G401.6 (cell line): Measurements from ENCODE around the gene ARHGAP29.

ENCODE experiments used
- FAIRE-seq: peaks from 2 replicates; lab custom pipeline; 2012; peaks lifted over from hg19 to GRCh38; lab: Jason Lieb, UNC

ARHGAP29 gene

DNA sequence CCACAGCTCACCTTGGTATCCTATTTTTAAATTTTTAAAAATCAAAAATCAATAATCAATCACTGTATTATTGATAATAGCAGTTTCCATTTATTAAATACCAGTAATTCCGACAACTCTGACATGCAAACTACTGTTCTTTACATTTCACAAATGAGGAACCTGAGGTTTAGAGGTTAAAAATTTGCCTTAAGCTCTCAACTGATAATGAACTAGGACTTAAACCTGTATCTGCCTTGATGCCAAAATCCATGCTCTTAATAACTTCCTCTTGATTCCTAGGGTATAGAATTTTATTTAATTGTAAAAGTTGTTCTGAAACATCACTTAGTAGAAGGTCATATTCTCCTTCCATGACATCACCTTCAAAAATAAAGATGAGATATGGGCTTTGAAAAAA lies 5.6 kb downstream of the ARHGAP29 start:
- no peak for FAIRE-seq

DNA sequence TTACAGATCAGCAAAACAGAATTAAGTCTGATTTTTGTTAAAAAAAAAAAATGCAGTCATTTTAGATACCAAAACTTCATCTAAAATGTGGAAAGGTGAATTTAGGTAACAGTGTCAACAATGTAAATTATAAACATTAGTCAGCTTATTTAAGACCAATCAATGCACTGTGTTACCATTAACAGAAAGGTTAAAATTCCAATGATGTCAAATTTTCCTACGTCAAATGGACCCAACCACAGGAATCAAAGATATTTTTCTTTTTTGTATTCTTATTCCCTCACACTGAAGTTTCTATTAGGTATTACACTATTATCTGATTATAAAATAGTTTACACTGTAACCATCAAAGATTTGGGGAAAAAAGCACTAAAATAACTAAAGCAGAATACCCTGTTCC lies 6.5 kb downstream of the ARHGAP29 start:
- FAIRE-seq = no peak

DNA sequence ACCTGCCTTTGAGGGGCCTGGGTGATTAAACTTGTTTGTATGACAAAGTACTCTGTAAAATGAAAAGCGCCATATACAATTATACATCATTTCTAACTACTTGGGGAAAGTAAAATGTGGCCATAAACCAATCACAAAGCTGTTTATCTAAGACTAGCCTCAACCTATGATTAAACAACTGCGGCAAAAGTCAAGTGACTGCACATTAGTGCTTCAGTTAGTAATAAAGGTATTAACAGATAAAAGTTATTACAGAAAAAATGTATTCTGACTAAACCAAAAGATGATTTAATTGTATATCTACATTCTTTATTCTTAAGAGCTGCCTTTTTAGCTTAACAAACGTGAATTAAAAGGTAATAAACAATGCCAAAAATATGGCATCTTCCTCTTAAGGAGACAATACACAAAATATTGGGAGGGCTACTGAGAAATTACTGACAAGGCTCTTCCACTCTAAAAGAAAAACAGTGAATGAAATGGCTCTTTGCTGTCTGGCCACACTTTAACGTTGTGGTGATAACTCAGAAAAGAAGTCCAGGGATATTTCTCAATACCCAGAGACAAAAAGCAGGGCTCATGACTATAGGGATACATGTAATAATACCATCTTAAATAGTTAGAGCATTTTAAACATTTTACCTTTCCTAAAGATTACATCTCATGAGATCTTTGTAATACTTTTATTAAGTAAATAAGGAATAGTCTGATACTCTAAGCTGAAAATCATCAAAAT lies 8.6 kb downstream of the ARHGAP29 start:
- FAIRE-seq = peak; percentile 34

DNA sequence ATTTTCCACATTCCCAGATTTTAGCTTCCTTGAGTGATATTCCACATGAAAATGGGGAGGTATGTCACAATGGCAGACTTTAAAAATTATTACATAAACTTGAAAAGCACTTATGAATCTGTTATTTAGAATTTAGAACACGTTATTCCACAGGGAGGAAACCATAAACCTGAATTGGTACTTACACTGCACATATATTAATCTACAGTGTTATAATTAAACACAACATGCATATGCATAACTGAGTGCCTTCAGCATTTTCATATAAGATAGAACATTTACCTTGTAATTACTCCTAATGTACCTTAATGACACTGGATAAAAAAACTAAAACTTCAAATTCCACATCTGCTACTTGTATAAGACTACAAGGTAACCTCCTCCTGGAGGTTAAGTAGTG lies 9.8 kb downstream of the ARHGAP29 start:
- no peak for FAIRE-seq

DNA sequence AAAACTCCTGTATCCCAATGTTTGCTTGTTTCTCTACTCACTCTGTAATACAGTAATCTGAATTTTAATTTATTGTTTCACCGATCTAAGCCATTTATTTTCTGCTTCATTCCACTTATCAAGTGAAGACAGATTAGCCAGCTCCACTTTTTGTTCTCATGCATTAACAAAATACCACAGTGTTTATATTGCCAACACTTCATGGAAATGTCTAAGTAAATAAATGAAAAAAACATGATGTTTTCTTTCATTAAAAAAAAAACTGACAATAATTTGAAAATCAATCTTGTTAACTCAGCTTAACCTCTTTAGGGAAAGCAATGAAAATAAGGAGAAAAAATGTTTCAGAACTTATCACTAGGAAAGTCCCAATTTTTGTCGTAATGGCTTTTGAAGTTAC lies 11.5 kb downstream of the ARHGAP29 start:
- no peak for FAIRE-seq

DNA sequence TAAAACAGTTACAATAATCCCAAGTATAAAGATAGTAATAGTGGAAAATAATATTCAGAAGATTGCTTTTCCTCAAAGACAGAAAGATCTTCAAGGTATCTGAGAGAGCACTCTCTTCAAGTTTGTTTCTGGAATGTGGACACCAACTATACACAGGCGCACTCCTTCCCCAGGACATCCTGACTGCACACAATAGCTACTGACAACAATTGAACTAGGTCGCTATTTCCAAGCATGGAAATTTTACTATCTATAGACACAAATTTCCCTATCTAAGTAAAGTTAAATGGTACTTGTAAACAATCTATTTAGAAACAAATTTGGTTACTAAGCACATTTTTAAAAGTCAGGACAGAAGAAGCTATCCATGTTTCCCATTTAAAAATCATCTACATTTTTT lies 19.1 kb downstream of the ARHGAP29 start:
- peak; percentile 44 for FAIRE-seq

DNA sequence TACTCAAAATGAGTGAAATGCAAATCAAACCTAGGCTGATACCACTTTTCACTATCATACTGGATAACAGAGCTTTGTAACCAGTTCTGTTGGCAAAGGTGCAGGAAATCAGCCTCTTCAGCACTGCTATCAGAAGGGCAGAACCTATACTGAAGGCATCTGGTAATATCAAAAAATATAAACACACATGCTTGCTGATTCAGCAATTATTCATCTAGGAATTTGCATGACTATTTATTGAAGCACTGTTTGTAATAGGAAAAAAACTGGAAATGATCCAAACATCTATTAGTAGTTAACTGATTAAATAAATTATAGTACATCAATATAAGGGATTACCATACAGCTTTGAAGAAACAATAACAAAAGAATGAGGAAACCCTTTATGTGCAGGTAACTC lies 21.4 kb downstream of the ARHGAP29 start:
- no peak for FAIRE-seq

DNA sequence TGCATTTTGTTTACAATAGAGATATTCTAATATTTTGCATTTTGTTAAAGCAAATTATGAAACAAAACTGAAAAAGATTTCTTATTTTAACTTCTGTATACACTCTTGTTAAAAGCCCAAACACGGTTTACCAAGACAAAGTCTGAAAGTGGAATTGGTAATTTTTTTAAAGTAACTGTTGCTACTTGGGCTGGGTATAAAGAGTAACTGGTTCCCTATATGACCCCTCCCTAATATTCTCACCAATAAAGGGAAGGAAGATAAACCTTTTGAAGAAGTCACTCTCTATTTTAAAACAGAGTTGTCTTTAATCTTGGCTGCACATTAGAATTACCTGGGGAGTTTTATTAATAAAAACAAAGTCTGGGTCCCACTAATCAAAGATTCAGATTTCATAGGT lies 27.4 kb downstream of the ARHGAP29 start:
- FAIRE-seq = no peak

DNA sequence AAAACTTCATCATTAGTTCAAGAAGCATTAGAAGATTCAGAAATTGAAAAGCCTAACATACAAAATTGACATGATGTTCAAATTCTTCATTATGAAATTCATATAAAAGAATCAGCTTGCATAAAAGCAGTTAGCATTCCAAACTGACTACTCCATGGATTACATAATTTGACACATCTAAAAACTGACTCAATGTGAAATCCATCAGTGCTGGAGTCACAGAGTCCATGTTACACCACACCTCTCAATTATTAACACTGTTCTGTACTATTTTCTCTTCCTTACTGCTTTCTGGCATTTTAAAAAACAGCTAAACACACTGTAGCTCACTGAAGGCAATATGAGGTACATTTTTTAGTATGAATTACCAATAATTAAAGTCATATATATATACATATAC lies 28.0 kb downstream of the ARHGAP29 start:
- FAIRE-seq = no peak

DNA sequence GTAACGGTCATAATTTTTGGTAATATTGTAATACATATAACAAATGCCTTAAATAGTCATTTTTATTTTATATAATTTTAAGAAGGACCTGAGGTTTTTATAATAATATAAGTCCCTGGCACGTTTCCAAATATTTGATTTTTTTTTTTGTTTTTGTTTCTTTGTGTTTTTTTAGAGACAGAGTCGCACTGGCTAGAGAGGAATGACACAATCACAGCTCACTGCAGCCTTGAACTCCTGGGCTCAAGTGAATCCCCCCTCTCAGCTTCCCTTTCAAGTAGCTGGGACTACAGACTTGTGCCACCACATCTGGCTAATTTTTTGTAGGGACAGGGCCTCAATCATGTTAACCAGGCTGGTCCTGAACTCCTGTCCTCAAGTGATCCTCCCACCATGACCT lies 29.7 kb downstream of the ARHGAP29 start:
- no peak for FAIRE-seq

- no peak for FAIRE-seq
Measured at GRCh38 chr1:94205639-94206038, 31.7 kb downstream of the ARHGAP29 start.

DNA sequence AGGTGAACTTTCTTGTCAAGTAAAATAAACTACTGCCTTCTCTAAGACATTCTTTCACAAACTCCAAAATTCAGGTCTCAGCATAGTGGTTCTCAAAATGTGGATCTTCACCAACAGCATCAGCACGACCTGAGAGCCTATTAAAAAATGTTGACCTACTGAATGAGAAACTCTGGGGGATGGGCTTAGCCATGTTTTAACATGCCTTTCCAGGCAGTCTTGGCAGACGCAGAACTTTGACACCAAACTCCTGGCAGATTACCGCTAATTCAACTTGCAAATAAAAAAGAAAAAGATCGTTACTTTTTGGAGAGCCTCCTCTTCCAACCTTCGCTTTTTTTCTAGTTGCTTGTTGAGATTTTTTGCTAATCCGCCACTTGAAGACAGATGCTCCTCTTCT lies 35.1 kb downstream of the ARHGAP29 start:
- no peak for FAIRE-seq

- FAIRE-seq = no peak
Measured at GRCh38 chr1:94199398-94199797, 38.0 kb downstream of the ARHGAP29 start.

- no peak for FAIRE-seq
Measured at GRCh38 chr1:94194079-94194865, 43.1 kb downstream of the ARHGAP29 start.

GRCh38 chr1:94193128-94193527 lies 44.3 kb downstream of the ARHGAP29 start:
- FAIRE-seq = no peak

DNA sequence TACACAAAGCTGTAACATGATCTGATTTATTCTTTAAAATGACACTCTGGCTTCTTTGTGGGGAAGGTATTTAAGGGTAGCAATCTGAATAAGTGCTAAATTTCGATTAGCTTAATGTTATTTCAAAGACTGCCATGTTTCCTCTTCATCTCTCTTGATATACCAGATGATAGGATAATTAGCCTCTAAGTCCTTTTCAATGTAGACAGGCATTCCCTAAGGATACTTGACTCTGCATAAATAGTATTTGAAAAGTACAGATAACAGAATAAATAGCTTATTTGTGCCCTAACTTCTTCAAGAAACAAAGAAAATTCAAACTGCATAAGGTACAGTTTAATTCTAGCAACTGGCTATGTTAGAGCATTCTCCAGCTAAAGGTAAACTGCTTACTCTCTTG lies 46.2 kb downstream of the ARHGAP29 start:
- no peak for FAIRE-seq

GRCh38 chr1:94186946-94187345 lies 50.4 kb downstream of the ARHGAP29 start:
- FAIRE-seq = no peak

- no peak for FAIRE-seq
Measured at GRCh38 chr1:94183197-94183815, 54.1 kb downstream of the ARHGAP29 start.

GRCh38 chr1:94182191-94182590 lies 55.2 kb downstream of the ARHGAP29 start:
- FAIRE-seq = no peak

- FAIRE-seq = no peak
Measured at GRCh38 chr1:94180650-94181049, 56.7 kb downstream of the ARHGAP29 start.

- no peak for FAIRE-seq
Measured at GRCh38 chr1:94178901-94179300, 58.5 kb downstream of the ARHGAP29 start.

DNA sequence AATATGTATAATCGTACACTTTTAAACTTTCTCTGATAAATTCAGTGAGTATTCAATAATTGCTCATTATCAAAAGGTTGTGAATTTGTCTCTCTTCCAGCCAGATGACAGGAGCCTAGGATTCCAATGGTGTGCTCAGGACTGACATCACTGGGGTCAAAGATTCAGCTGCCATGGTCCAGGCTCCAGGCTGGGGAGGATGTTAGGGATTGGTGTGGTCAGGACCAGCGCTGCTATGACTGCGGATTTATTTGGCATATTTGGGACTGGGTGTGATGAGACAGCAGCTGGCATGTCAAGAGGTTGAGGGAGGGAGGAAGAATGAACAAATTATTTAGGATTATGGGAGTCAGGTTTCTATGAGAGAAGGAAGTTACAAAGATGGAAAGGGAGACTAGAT lies 68.3 kb downstream of the ARHGAP29 start:
- no peak for FAIRE-seq

DNA sequence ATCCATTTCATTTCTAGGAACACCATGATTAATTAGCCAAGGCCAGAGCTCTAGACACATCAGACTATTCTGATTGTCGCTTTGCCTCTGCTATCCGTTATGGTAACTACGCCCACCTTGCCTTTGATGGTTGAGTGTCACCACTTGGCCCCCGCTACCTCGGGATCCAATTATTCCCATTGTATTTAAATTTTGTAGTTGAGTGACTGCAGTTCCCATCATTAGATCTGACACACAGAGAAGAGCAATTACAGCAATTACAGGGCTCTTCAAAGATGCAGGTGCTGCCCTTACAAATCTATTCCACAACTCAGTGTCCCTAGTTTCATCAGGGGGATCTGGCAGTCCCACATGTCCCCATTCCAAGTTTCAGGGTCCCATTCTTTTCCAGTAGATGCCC lies 71.5 kb downstream of the ARHGAP29 start:
- FAIRE-seq = no peak
